Karpas-422 (cell line): Measurements from ENCODE around the gene CLIP2. TPM values are rescaled to one million over a fixed set of nuclear protein-coding genes. Genes with fewer than 3 reads are reported as not detected.
A peak's percentile ranks its signal among the peaks of the same experiment; 100 is the strongest.
"Not testable (repeated sequence)": the region's sequence is repeated elsewhere in the genome, so short reads cannot be mapped to it uniquely, and the experiment has no call there.

Experiments used
- DNase-seq: peaks from one replicate; pipeline ENCODE4 v3.0.0-alpha.2; 2015
- H2AFZ ChIP-seq: fragments of 200-600 bp; sonication (generic); 2 replicates; pipeline ENCODE4 v1.6.1; 2014; ENCODE audit warnings: antibody characterized with exemption, low read length, mixed read lengths
- H3K27ac ChIP-seq: fragments of 200-600 bp; sonication (generic); 2 replicates; pipeline ENCODE4 v1.5.1; 2014; ENCODE audit warnings: mild to moderate bottlenecking, low read length, moderate library complexity
- H3K27me3 ChIP-seq: fragments of 200-600 bp; sonication (generic); 2 replicates; pipeline ENCODE4 v1.6.1; 2014; ENCODE audit warnings: low read length, mixed read lengths
- H3K36me3 ChIP-seq: fragments of 200-600 bp; sonication (generic); 2 replicates; pipeline ENCODE4 v1.6.1; 2014; ENCODE audit warnings: low read length, mixed read lengths; ENCODE audit not compliant: insufficient read depth
- H3K4me1 ChIP-seq: fragments of 200-600 bp; sonication (generic); 2 replicates; pipeline ENCODE4 v1.6.1; 2014; ENCODE audit warnings: mild to moderate bottlenecking, low read length, mixed read lengths
- H3K4me2 ChIP-seq: fragments of 200-600 bp; sonication (generic); 2 replicates; pipeline ENCODE4 v1.6.1; 2014; ENCODE audit warnings: low read length, low read depth, mild to moderate bottlenecking; ENCODE audit not compliant: poor library complexity, severe bottlenecking
- H3K4me3 ChIP-seq: fragments of 200-600 bp; sonication (generic); 2 replicates; pipeline ENCODE4 v1.5.1; 2014; ENCODE audit warnings: mild to moderate bottlenecking, antibody characterized with exemption, low read length, mixed read lengths
- H3K79me2 ChIP-seq: fragments of 200-600 bp; sonication (generic); 2 replicates; pipeline ENCODE4 v1.6.1; 2014; ENCODE audit warnings: mild to moderate bottlenecking, low read length, mixed read lengths
- H3K9ac ChIP-seq: fragments of 200-600 bp; sonication (generic); 2 replicates; pipeline ENCODE4 v1.6.0; 2014; ENCODE audit warnings: low read length
- H3K9me2 ChIP-seq: fragments of 200-600 bp; sonication (generic), shearing (Covaris generic); replicated peaks from 2 replicates; pipeline ENCODE4 v1.6.0; 2014; ENCODE audit warnings: mild to moderate bottlenecking, low read length, moderate library complexity; ENCODE audit not compliant: insufficient read depth
- H3K9me3 ChIP-seq: fragments of 300-700, 200-600 bp; sonication (generic); 2 replicates; pipeline ENCODE4 v1.6.1; 2014; ENCODE audit warnings: low read length, mixed read lengths
- H4K20me1 ChIP-seq: fragments of 200-600 bp; sonication (generic); 2 replicates; pipeline ENCODE4 v1.6.1; 2014; ENCODE audit warnings: mild to moderate bottlenecking, antibody characterized with exemption, low read length, low read depth; ENCODE audit not compliant: insufficient read depth
- total RNA-seq: library from RNA; depleted of rRNA; stranded (reverse); fragments of >200 nt; shearing (Covaris generic); gene quantifications from 2 replicates; pipeline ENCODE4 v1.2.3, GENCODE V29; 2014; ENCODE audit warnings: low replicate concordance

CLIP2 gene
- total RNA-seq, 1 experiment from 2014 or later: not detected

- no peaks in the 10 kb centered on the region for H3K9me3 ChIP-seq
- H3K36me3 ChIP-seq: no peaks in the 10 kb centered on the region
- H3K4me3 ChIP-seq: no peak overlapping the region
- H3K9ac ChIP-seq: no peak overlapping the region
- no peaks in the 10 kb centered on the region for H3K79me2 ChIP-seq
- no peak overlapping the region for H2AFZ ChIP-seq
- no peaks in the 10 kb centered on the region for H3K9me2 ChIP-seq
- no peaks in the 10 kb centered on the region for H3K4me1 ChIP-seq
- DNase-seq: peak; percentile 71
- no peak overlapping the region for H3K4me2 ChIP-seq
- H4K20me1 ChIP-seq: no peaks in the 10 kb centered on the region
- H3K27ac ChIP-seq: no peak overlapping the region
- H3K27me3 ChIP-seq: no peaks in the 10 kb centered on the region
These were observed 116.1 kb downstream of the CLIP2 start for GRCh38 chr7:74405191-74405898.

GRCh38 chr7:74405899-74406512, 116.8 kb downstream of the CLIP2 start:
- Histone ChIP-seq H3K4me2 (no peak overlapping the region), H3K9ac (no peak overlapping the region), H2AFZ (no peak overlapping the region), H3K27me3 (no peaks in the 10 kb centered on the region), H3K4me1 (no peaks in the 10 kb centered on the region), H3K36me3 (no peaks in the 10 kb centered on the region), H4K20me1 (no peaks in the 10 kb centered on the region), H3K9me2 (no peaks in the 10 kb centered on the region), H3K9me3 (no peaks in the 10 kb centered on the region), H3K79me2 (no peaks in the 10 kb centered on the region), H3K27ac (no peak overlapping the region), H3K4me3 (no peak overlapping the region)
- no peak for DNase-seq

GRCh38 chr7:74407958-74408357, 118.8 kb downstream of the CLIP2 start:
- no peak overlapping the region for H3K4me3 ChIP-seq
- H3K4me1 ChIP-seq: no peaks in the 10 kb centered on the region
- no peak overlapping the region for H3K4me2 ChIP-seq
- no peak overlapping the region for H2AFZ ChIP-seq
- no peak overlapping the region for H3K27ac ChIP-seq
- no peaks in the 10 kb centered on the region for H3K79me2 ChIP-seq
- H4K20me1 ChIP-seq: no peaks in the 10 kb centered on the region
- no peak overlapping the region for H3K9ac ChIP-seq
- no peak for DNase-seq
- no peaks in the 10 kb centered on the region for H3K9me3 ChIP-seq
- H3K9me2 ChIP-seq: no peaks in the 10 kb centered on the region
- H3K36me3 ChIP-seq: no peaks in the 10 kb centered on the region
- H3K27me3 ChIP-seq: no peaks in the 10 kb centered on the region

- Histone ChIP-seq H2AFZ (no peak overlapping the region), H3K9me2 (no peaks in the 10 kb centered on the region), H4K20me1 (no peaks in the 10 kb centered on the region), H3K9ac (no peak overlapping the region), H3K4me3 (no peak overlapping the region), H3K79me2 (no peaks in the 10 kb centered on the region), H3K27me3 (no peaks in the 10 kb centered on the region), H3K36me3 (no peaks in the 10 kb centered on the region), H3K4me2 (no peak overlapping the region), H3K9me3 (no peaks in the 10 kb centered on the region), H3K27ac (no peak overlapping the region), H3K4me1 (no peaks in the 10 kb centered on the region)
- DNase-seq: no peak
These were observed 120.4 kb downstream of the CLIP2 start for GRCh38 chr7:74409571-74409970.

GRCh38 chr7:74410772-74411171, 121.6 kb downstream of the CLIP2 start:
- no peak for DNase-seq
- Histone ChIP-seq H3K4me2 (no peak overlapping the region), H3K36me3 (no peaks in the 10 kb centered on the region), H2AFZ (no peak overlapping the region), H3K4me3 (no peak overlapping the region), H3K79me2 (no peaks in the 10 kb centered on the region), H3K9me3 (no peaks in the 10 kb centered on the region), H4K20me1 (no peaks in the 10 kb centered on the region), H3K27ac (no peak overlapping the region), H3K27me3 (no peaks in the 10 kb centered on the region), H3K9ac (no peak overlapping the region), H3K4me1 (no peaks in the 10 kb centered on the region), H3K9me2 (no peaks in the 10 kb centered on the region)

- H3K27ac ChIP-seq, H3K4me3 ChIP-seq, H4K20me1 ChIP-seq, H2AFZ ChIP-seq, H3K9me3 ChIP-seq, H3K27me3 ChIP-seq, DNase-seq, H3K9ac ChIP-seq, H3K4me2 ChIP-seq, H3K9me2 ChIP-seq, H3K4me1 ChIP-seq, H3K79me2 ChIP-seq, H3K36me3 ChIP-seq: not testable (repeated sequence)
These were observed 122.4 kb downstream of the CLIP2 start for GRCh38 chr7:74411571-74411970.

GRCh38 chr7:74412056-74412455, 122.8 kb downstream of the CLIP2 start:
- no peak overlapping the region for H2AFZ ChIP-seq
- no peak overlapping the region for H3K4me3 ChIP-seq
- no peak for DNase-seq
- no peaks in the 10 kb centered on the region for H3K36me3 ChIP-seq
- H3K9me3 ChIP-seq: no peaks in the 10 kb centered on the region
- no peaks in the 10 kb centered on the region for H3K4me1 ChIP-seq
- no peaks in the 10 kb centered on the region for H4K20me1 ChIP-seq
- H3K27ac ChIP-seq: no peak overlapping the region
- H3K9me2 ChIP-seq: no peaks in the 10 kb centered on the region
- no peak overlapping the region for H3K9ac ChIP-seq
- no peaks in the 10 kb centered on the region for H3K79me2 ChIP-seq
- no peaks in the 10 kb centered on the region for H3K27me3 ChIP-seq
- no peak overlapping the region for H3K4me2 ChIP-seq

GRCh38 chr7:74412603-74413002, 123.4 kb downstream of the CLIP2 start:
- Histone ChIP-seq H3K27me3 (no peaks in the 10 kb centered on the region), H3K4me3 (no peak overlapping the region), H3K9me2 (no peaks in the 10 kb centered on the region), H4K20me1 (no peaks in the 10 kb centered on the region), H3K36me3 (no peaks in the 10 kb centered on the region), H2AFZ (no peak overlapping the region), H3K9ac (no peak overlapping the region), H3K27ac (no peak overlapping the region), H3K79me2 (no peaks in the 10 kb centered on the region), H3K9me3 (no peaks in the 10 kb centered on the region), H3K4me2 (no peak overlapping the region), H3K4me1 (no peaks in the 10 kb centered on the region)
- DNase-seq: no peak
